ENCODE data around the gene ADGRG6. TPM values are rescaled to one million over a fixed set of nuclear protein-coding genes. Genes with fewer than 3 reads are reported as not detected.

ADGRG6 gene
- total and polyA plus RNA-seq, 2 experiments from 2014 or later, result 0.38 to 1.5 TPM

DNA sequence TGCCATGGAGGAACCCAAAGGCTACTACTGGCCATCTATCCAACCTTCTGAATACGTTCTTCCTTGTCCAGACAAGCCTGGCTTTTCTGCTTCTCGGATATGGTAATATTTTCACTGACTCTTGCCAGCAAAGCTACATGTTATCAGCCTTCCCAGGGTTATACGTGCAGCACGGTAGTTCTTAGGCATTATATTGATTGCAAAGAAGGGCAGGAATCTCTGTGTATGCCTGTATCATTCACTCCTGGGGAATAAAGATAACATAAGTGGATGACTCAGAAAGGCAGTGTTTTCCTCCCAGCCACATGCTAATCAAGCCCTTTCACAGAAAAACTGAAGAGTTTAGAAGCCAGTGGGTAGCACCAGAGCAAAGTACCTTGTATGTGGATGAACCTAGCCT lies 98.7 kb downstream of the ADGRG6 start:
- Histone ChIP-seq H4K20me1 (ENCODE audit: insufficient read depth) (no peaks in the 10 kb centered on the region), H2AFZ (no peak overlapping the region), H3K4me3 (no peak overlapping the region), H3K27me3 (replicated peaks; ENCODE audit: insufficient read depth) (no peaks in the 10 kb centered on the region), H3K9me2 (ENCODE audit: insufficient read depth) (no peaks in the 10 kb centered on the region), H3K4me1 (ENCODE audit: insufficient read depth) (peaks cover 10% of the 10 kb centered on the region; the same call in 1 of the 2 replicates), H3F3A (ENCODE audit: insufficient read depth) (no peaks in the 10 kb centered on the region), H3K79me2 (ENCODE audit: insufficient read depth) (no peaks in the 10 kb centered on the region), H3K36me3 (ENCODE audit: low read depth) (no peaks in the 10 kb centered on the region), H3K4me2 (ENCODE audit: unreplicated experiment) (no peak overlapping the region), H3K9ac (no peak overlapping the region), H3K9me3 (ENCODE audit: low read depth) (no peaks in the 10 kb centered on the region), H3K27ac (no peak overlapping the region)
- DNase-seq, result no peak
- WGBS, 2 experiments (ENCODE audit: low coverage in 1 of 2, low lambda C conversion rate in 2 of 2, missing lambda C conversion rate in 2 of 2), result 77 to 79% methylated on average over 4 of the region's 4 CpGs
- in situ Hi-C loops (cut with MboI), result no loop called here
- TF ChIP-seq EZH2phosphoT487 (IDR thresholded peaks at IDR 0.05; ENCODE audit: insufficient read depth, low read depth) (no peak), EZH2 (IDR thresholded peaks at IDR 0.05; ENCODE audit: insufficient read depth, poor library complexity, severe bottlenecking) (no peak)

- H3K4me2 ChIP-seq (ENCODE audit: unreplicated experiment), result no peak overlapping the region
- no peak for TF ChIP-seq EZH2phosphoT487 (IDR thresholded peaks at IDR 0.05; ENCODE audit: insufficient read depth, low read depth)
- no peak for TF ChIP-seq EZH2 (IDR thresholded peaks at IDR 0.05; ENCODE audit: insufficient read depth, poor library complexity, severe bottlenecking)
- no peaks in the 10 kb centered on the region for H3K9me3 ChIP-seq (ENCODE audit: low read depth)
- no peaks in the 10 kb centered on the region for H3K27me3 ChIP-seq (replicated peaks; ENCODE audit: insufficient read depth)
- no peaks in the 10 kb centered on the region for H3K9me2 ChIP-seq (ENCODE audit: insufficient read depth)
- peaks cover 4% of the 10 kb centered on the region; the same call in 1 of the 2 replicates for H3K4me1 ChIP-seq (ENCODE audit: insufficient read depth)
- no peak overlapping the region for H2AFZ ChIP-seq
- H3K79me2 ChIP-seq (ENCODE audit: insufficient read depth), result no peaks in the 10 kb centered on the region
- H3K9ac ChIP-seq, result no peak overlapping the region
- no peak overlapping the region for H3K4me3 ChIP-seq
- no peak for DNase-seq
- H3K36me3 ChIP-seq (ENCODE audit: low read depth), result no peaks in the 10 kb centered on the region
- 83 to 92% methylated on average over 1 of the region's 1 CpG for WGBS, 2 experiments (ENCODE audit: low coverage in 1 of 2, low lambda C conversion rate in 2 of 2, missing lambda C conversion rate in 2 of 2)
- in situ Hi-C loops (cut with MboI), result no loop called here
- no peaks in the 10 kb centered on the region for H3F3A ChIP-seq (ENCODE audit: insufficient read depth)
- H3K27ac ChIP-seq, result no peak overlapping the region
- no peaks in the 10 kb centered on the region for H4K20me1 ChIP-seq (ENCODE audit: insufficient read depth)
These were observed 100.0 kb downstream of the ADGRG6 start for GRCh38 chr6:142401838-142402237.

DNA sequence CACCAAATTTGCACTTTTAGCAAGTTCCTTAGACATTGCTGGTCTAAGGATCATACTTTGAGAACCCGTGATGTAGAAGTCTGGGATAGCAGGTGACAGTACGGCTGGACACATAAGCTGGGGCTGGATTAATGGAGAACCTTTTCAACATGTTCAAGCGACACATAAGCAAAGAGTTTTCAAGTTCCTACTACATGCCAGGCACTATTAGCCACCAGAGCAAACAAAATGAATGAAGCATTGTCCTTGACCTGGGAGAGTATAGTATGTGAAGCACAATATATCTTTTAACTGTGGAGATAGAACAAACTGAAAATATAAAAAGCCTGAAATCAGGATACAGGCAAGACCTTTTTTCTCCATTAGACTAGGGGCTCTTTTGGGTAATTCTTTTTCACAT lies 102.9 kb downstream of the ADGRG6 start:
- Histone ChIP-seq H3K36me3 (ENCODE audit: low read depth) (no peaks in the 10 kb centered on the region), H3K27ac (no peak overlapping the region)
- in situ Hi-C loops (cut with MboI), result no loop called here

GRCh38 chr6:142406131-142406530 lies 104.3 kb downstream of the ADGRG6 start:
- Histone ChIP-seq H3K36me3 (ENCODE audit: low read depth) (no peaks in the 10 kb centered on the region), H3K79me2 (ENCODE audit: insufficient read depth) (no peaks in the 10 kb centered on the region), H3K4me1 (ENCODE audit: insufficient read depth) (peaks cover 19% of the 10 kb centered on the region), H3F3A (ENCODE audit: insufficient read depth) (no peaks in the 10 kb centered on the region), H4K20me1 (ENCODE audit: insufficient read depth) (no peaks in the 10 kb centered on the region), H3K4me3 (no peak overlapping the region), H3K4me2 (ENCODE audit: unreplicated experiment) (no peak overlapping the region), H3K27ac (no peak overlapping the region), H3K9me3 (ENCODE audit: low read depth) (no peaks in the 10 kb centered on the region), H3K9me2 (ENCODE audit: insufficient read depth) (no peaks in the 10 kb centered on the region), H2AFZ (no peak overlapping the region), H3K27me3 (replicated peaks; ENCODE audit: insufficient read depth) (no peaks in the 10 kb centered on the region), H3K9ac (no peak overlapping the region)
- no peak for DNase-seq
- no peak for TF ChIP-seq EZH2phosphoT487 (IDR thresholded peaks at IDR 0.05; ENCODE audit: insufficient read depth, low read depth)
- TF ChIP-seq EZH2 (IDR thresholded peaks at IDR 0.05; ENCODE audit: insufficient read depth, poor library complexity, severe bottlenecking), result no peak
- WGBS, 2 experiments (ENCODE audit: low coverage in 1 of 2, low lambda C conversion rate in 2 of 2, missing lambda C conversion rate in 2 of 2), result 98% methylated on average over 3 of the region's 3 CpGs
- in situ Hi-C loops (cut with MboI), result no loop called here

More for the DNA sequence above, 102.9 kb downstream of the ADGRG6 start:
- H3K9me2 ChIP-seq (ENCODE audit: insufficient read depth), result no peaks in the 10 kb centered on the region
- H3K4me2 ChIP-seq (ENCODE audit: unreplicated experiment), result no peak overlapping the region
- H3K9me3 ChIP-seq (ENCODE audit: low read depth), result no peaks in the 10 kb centered on the region
- no peak overlapping the region for H3K4me3 ChIP-seq
- WGBS, 2 experiments (ENCODE audit: low coverage in 1 of 2, low lambda C conversion rate in 2 of 2, missing lambda C conversion rate in 2 of 2), result 94 to 98% methylated on average over 3 of the region's 3 CpGs
- H4K20me1 ChIP-seq (ENCODE audit: insufficient read depth), result no peaks in the 10 kb centered on the region
- no peaks in the 10 kb centered on the region for H3F3A ChIP-seq (ENCODE audit: insufficient read depth)
- DNase-seq, result no peak
- H3K27me3 ChIP-seq (replicated peaks; ENCODE audit: insufficient read depth), result no peaks in the 10 kb centered on the region
- H3K4me1 ChIP-seq (ENCODE audit: insufficient read depth), result peaks cover 14% of the 10 kb centered on the region
- no peak overlapping the region for H2AFZ ChIP-seq
- no peaks in the 10 kb centered on the region for H3K79me2 ChIP-seq (ENCODE audit: insufficient read depth)
- TF ChIP-seq EZH2phosphoT487 (IDR thresholded peaks at IDR 0.05; ENCODE audit: insufficient read depth, low read depth) (no peak), EZH2 (IDR thresholded peaks at IDR 0.05; ENCODE audit: insufficient read depth, poor library complexity, severe bottlenecking) (no peak)
- H3K9ac ChIP-seq, result no peak overlapping the region
